Suppressor macrophage treated with lipopolysaccharide for 4 hours (primary cell): ENCODE data around the gene PDIA6.

ENCODE experiments used
- DNase-seq: peaks from one replicate; pipeline ENCODE4 v3.0.0-alpha.2; 2020

The PDIA6 gene

DNA sequence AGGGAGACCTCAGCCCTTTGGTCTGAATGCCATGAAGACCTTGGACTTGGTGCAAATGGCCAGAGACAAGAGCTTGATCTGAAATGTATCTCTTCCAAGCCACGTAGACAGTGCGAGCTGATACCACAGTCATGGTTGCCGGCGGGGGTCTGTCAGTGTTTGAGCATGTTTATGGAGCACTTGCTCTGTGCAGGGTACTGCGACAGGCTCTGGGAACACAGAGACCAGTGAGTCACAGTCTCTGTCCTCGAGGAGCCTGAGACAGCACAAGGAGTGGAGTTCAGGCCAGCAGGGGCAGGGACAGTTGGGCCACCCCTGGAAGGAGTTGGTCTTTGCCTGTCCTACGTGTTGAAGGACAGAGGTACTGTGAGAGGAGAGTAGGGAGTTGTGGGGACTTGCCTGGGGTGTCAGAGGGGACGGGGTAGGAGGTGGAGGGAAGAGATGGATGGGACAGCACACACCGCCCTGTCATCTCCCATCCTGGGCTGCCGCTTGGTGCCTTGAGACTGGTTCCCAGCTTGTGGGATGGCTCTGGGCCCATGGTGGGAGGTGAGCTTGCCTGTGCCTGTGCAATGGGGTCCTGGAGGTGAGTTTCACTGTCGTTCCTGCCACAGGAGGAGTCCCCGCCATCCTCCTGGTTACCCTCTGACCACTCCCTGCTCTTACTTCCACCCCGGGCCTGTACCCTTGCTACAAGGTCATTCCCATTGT is 51.6 kb downstream of the PDIA6 start:
- no peak for DNase-seq

DNA sequence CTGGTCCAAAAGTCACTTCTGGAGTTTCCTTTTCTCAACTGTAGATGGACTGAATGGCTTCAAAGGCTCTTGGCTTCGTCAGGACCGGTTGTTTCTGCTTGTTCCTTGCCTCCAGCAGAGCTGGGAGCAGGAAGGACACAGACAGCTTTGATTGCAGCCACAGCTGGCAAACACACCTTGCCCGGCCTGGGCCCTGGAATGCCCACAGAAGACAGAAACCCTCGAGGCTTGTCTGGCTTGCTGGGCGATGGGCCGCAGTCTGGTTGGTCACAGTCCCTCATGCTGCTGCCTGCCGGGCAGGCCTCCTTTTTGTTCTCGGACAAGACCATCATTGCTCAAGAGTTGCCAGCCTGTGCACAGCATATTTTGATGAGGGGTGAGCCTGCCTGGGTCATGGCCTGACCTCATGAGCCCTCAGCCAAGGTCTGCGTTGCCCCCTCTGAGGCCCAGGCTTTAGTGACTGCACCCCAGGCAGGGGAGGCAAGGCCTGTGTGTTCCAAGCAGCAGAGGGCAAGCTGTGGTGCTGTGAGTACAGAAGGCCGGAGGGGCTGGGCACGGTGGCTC is 53.4 kb downstream of the PDIA6 start:
- DNase-seq: no peak

- no peak for DNase-seq
Observed at GRCh38 chr2:10757814-10758286, 54.7 kb downstream of the PDIA6 start.

GRCh38 chr2:10755621-10756020 is 57.0 kb downstream of the PDIA6 start:
- no peak for DNase-seq

DNA sequence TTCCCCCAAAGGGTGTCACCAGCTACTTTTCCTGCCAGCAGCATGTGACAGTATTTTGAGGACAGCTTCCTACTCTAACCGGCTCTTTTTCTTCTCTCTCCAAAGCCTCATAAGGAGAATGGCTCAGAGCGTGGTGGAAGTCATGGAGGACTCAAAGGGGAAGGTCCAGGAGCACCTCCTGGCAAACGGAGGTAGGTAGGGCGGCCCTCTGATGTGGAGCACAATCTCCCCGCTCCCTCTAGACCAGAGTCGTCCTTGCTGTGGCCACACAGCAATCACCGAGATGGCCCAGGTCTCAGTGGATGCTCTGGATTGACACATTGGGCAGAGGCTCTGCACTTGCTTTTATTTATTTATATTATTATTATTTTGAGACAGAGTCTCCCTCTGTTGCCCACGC is 58.7 kb downstream of the PDIA6 start:
- no peak for DNase-seq

DNA sequence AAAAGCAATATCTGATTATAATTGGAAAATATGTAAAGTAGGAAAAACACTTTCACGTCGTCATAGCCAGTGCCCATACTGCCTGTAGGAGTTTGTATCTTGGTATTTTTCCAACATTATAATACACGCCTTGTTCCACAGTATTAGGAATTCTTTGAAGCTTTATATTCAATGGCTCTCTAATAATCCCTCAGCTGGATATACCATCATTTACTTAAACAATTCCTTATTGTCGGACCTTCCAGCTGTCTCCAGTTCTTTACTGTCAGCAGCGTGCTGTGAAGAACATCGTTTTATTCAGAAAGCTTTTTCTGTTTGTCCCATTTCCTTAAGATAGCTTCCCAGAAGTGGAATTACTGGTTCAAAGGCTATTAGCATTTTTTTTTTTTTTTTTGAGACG is 59.4 kb downstream of the PDIA6 start:
- DNase-seq: no peak

DNA sequence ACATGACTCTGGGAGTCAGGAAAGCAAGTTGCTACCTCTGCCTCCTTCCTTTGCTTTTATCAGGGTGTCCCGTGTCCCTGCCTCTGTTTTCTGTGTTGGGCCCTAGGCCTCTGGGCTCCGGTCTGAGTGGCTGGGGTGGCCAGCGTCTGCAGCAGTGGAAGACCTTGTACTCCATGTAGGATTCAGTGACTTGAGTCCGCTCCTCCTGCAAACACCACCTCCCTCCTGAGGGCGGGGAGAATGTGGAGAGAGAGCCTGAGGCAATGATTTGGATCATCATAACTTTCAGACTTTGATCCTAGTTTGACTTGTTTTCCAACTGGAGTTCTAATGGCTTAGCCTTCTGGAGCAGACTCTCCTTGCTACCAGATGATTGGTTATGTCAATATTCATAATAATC is 60.3 kb downstream of the PDIA6 start:
- DNase-seq: no peak

DNA sequence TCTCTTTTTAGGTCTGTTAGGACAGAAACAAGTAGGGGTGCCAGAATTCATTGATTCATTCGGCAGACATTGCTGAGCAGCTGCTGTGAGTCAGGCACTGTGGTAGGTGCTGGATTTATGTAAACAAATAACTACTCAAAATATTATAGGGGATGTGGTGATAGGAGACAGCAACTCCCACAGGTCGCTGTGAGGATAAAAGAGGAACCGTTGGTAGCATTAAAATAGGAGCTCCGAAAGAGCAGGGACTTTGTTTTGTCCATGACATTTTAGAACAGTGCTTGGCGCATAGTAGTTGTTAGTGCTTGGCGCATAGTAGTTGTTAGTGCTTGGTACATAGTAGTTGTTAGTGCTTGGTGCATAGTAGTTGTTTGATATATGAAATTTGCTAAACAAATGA is 62.0 kb downstream of the PDIA6 start:
- no peak for DNase-seq

- no peak for DNase-seq
Observed at GRCh38 chr2:10742666-10743065, 69.9 kb downstream of the PDIA6 start.

DNA sequence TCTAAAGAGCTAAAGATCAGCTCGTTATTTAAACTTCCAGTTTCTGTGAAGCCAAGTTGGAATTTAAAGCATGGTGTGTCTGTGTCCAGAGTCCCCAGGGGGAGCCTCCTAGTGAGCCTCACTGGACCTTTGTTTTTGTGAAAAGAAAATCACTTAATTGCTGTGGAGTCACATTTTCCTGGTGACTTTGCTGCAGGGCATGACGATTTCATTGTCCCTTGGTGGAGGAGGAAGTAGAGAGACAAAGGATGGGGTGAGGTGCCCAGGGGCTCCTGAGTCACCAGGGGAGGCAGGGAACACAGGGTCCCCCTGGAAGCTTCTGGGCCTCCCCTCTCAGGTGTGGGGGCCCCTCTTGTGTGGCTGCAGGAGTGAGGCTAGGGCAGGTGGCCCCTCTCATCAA is 71.4 kb downstream of the PDIA6 start:
- no peak for DNase-seq

GRCh38 chr2:10740226-10740625 is 72.4 kb downstream of the PDIA6 start:
- DNase-seq: no peak

GRCh38 chr2:10738192-10738591 is 74.4 kb downstream of the PDIA6 start:
- DNase-seq: no peak

DNA sequence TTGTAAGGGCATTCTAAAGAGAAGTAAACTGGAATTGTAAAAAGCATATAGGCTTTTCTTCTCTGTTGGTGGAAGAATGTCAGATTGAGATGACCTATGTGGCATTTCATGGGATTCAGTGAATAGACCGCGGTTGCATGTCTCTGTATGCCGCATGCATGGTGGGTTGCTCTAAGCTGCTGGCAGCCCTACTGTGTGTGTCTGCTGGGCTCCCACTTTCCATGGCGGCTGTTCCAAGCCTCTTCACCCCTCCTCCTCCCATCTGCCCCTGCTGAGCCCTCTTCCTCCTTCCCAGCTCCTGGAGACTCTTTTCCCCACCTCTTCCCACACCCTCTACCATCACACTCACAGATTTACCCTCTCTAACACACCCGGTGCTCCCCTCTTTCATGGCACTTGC is 78.6 kb downstream of the PDIA6 start:
- no peak for DNase-seq

GRCh38 chr2:10733566-10733925 is 79.0 kb downstream of the PDIA6 start:
- no peak for DNase-seq
